ENCODE data around the gene CXCL13. TPM values are rescaled to one million over a fixed set of nuclear protein-coding genes. Genes with fewer than 3 reads are reported as not detected.
A peak's percentile ranks its signal among the peaks of the same experiment; 100 is the strongest.

CXCL13 gene
- total and polyA plus RNA-seq, 2 of the 13 experiments (the other 11 are each of a cell fraction or from before 2014, with no cell fraction given) = not detected

DNA sequence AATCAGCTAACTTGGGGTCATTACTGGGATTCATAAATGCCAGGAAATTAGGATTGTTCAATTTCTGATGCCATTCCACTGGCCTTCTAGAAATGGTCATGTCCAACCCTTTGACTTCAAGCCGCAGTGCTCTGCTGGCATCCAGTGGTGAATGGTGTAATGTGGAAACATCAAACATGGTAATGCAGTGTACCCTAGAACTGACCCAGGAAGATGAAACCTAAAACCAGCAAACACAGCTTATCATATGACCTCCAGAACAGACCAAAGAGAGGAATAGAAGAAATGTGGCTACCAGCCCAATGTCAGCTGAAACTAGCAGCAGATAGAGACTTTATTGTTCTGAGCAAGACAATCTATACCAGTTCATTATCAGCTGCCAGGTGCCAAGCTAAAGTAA is 13.8 kb downstream of the CXCL13 start:
- Histone ChIP-seq H3K9ac (ENCODE audit: insufficient read depth, low read depth, low read length) (no peak overlapping the region), H3K4me2 (ENCODE audit: low read depth, low read length) (no peak overlapping the region), H3K27me3 (ENCODE audit: control insufficient read depth in 1 of 2, insufficient read depth in 2 of 2, low read length in 2 of 2) (peaks cover 0 to 5% of the 10 kb centered on the region in 2 experiments; a peak in 2 of 5 replicates), H4K20me1 (ENCODE audit: insufficient read depth, low read length) (no peaks in the 10 kb centered on the region), H3K27ac (ENCODE audit: extremely low read length, insufficient read depth, low read length) (no peak overlapping the region), H3K79me2 (ENCODE audit: insufficient read depth, low read length) (no peaks in the 10 kb centered on the region), H2AFZ (ENCODE audit: low read length) (no peak overlapping the region), H3K9me3 (ENCODE audit: low read length) (no peaks in the 10 kb centered on the region), H3K4me1 (ENCODE audit: insufficient read depth, low read length) (no peaks in the 10 kb centered on the region), H3K4me3 (replicated peaks in 1 of 3; ENCODE audit: insufficient read depth in 1 of 3, low read depth in 2 of 3, low read length in 3 of 3) (no peak overlapping the region), H3K36me3 (replicated peaks in 1 of 2; ENCODE audit: control insufficient read depth in 1 of 2, insufficient read depth in 2 of 2, low read length in 2 of 2) (no peaks in the 10 kb centered on the region)
- FAIRE-seq (no peak), DNase-seq (ENCODE audit: low spot score) (no peak), ATAC-seq (peak; percentile 54; the same call in 2 of the 3 replicates)
- intact Hi-C loops (cut with micrococcal nuclease; ENCODE audit: unreplicated experiment) (loop anchor here (2.0 to 5.0 kb wide), 2 partner anchors 79 to 232 kb away; no protein-coding TSS in a partner anchor), in situ Hi-C loops (cut with HindIII; ENCODE audit: extremely low pct_ligation_motif_present, low pct_unique_long_range_greater_than_20kb) (loop anchor here (5.0 kb wide), 1 partner anchor 78 kb away; no protein-coding TSS in a partner anchor)
- BruUV-seq (replicated peaks) = no TSS peak
- ChIA-PET CTCF (ENCODE audit: low intra/inter-chr PET ratio, low total read pairs) (no interaction called here), POLR2A (no interaction called here)
- WGBS (ENCODE audit: low lambda C conversion rate) = 62% methylated on average over 1 of the region's 1 CpG
- TF ChIP-seq ZNF296 (CRISPR knock-in tag; conservative IDR thresholded peaks at IDR 0.05) (no peak), CTCF (CRISPR knock-in tag; IDR thresholded peaks at IDR 0.05) (0 out of 2 replicates have a peak, but pooled peaks have one; percentile 19)

GRCh38 chr4:77621254-77621653 is 15.6 kb downstream of the CXCL13 start:
- ChIA-PET CTCF (ENCODE audit: low intra/inter-chr PET ratio, low total read pairs) (no interaction called here), POLR2A (no interaction called here)
- no peaks in the 10 kb centered on the region for H3K79me2 ChIP-seq (ENCODE audit: insufficient read depth, low read length)
- in situ Hi-C loops (cut with HindIII; ENCODE audit: extremely low pct_ligation_motif_present, low pct_unique_long_range_greater_than_20kb) (no loop called here), intact Hi-C loops (cut with micrococcal nuclease; ENCODE audit: unreplicated experiment) (no loop called here)
- ATAC-seq = no peak
- H3K9ac ChIP-seq (ENCODE audit: insufficient read depth, low read depth, low read length) = no peak overlapping the region
- no peaks in the 10 kb centered on the region for H3K4me1 ChIP-seq (ENCODE audit: insufficient read depth, low read length)
- H3K4me2 ChIP-seq (ENCODE audit: low read depth, low read length) = no peak overlapping the region
- H3K4me3 ChIP-seq (replicated peaks in 1 of 3; ENCODE audit: insufficient read depth in 1 of 3, low read depth in 2 of 3, low read length in 3 of 3) = no peak overlapping the region
- H4K20me1 ChIP-seq (ENCODE audit: insufficient read depth, low read length) = no peaks in the 10 kb centered on the region
- peaks cover 0 to 8% of the 10 kb centered on the region in 2 experiments; a peak in 2 of 5 replicates for H3K27me3 ChIP-seq (ENCODE audit: control insufficient read depth in 1 of 2, insufficient read depth in 2 of 2, low read length in 2 of 2)
- no peak for FAIRE-seq
- no peak overlapping the region for H2AFZ ChIP-seq (ENCODE audit: low read length)
- H3K36me3 ChIP-seq (replicated peaks in 1 of 2; ENCODE audit: control insufficient read depth in 1 of 2, insufficient read depth in 2 of 2, low read length in 2 of 2) = no peaks in the 10 kb centered on the region
- no TSS peak for BruUV-seq (replicated peaks)
- DNase-seq (ENCODE audit: low spot score) = no peak
- H3K9me3 ChIP-seq (ENCODE audit: low read length) = no peaks in the 10 kb centered on the region
- no peak overlapping the region for H3K27ac ChIP-seq (ENCODE audit: extremely low read length, insufficient read depth, low read length)
- no peak for TF ChIP-seq KDM5B (CRISPR knock-in tag; IDR thresholded peaks at IDR 0.05; ENCODE audit: borderline replicate concordance)
- TF ChIP-seq ZNF562 (CRISPR knock-in tag; IDR thresholded peaks at IDR 0.05; ENCODE audit: borderline replicate concordance) = no peak
- TF ChIP-seq HIVEP1 (CRISPR knock-in tag; IDR thresholded peaks at IDR 0.05) = no peak
- no peak for TF ChIP-seq CEBPZ (IDR thresholded peaks at IDR 0.05; ENCODE audit: low read length)
- TF ChIP-seq TAF1 (CRISPR knock-in tag; IDR thresholded peaks at IDR 0.05) = no peak
- TF ChIP-seq RERE (CRISPR knock-in tag; IDR thresholded peaks at IDR 0.05; ENCODE audit: low read depth) = no peak
